GM12878 (cell line): Measurements from ENCODE around the gene ATP6AP2. TPM values are rescaled to one million over a fixed set of nuclear protein-coding genes. Genes with fewer than 3 reads are reported as not detected.
"Not testable (repeated sequence)": the region's sequence is repeated elsewhere in the genome, so short reads cannot be mapped to it uniquely, and the experiment has no call there.

Experiments used
- ATAC-seq: fragments of 200-7000 bp; cut with Tn5 transposase; 3 replicates; pipeline ENCODE4 v1.9.1; 2020; ENCODE audit warnings: mild to moderate bottlenecking, moderate library complexity
- BruUV-seq: library from RNA; stranded (reverse); fragments of 400-500 nt; replicated peaks from 2 replicates; lab custom pipeline; 2021; lab: Mats Ljungman, UMichigan
- CTCF ChIA-PET: fragments of 300-600 bp; sonication (Branson Sonifier 250); formaldehyde crosslinking; extraction: SDS; loops from one replicate; lab custom pipeline; 2021; ENCODE audit warnings: inconsistent platforms; lab: Yijun Ruan, JAX
- POLR2A ChIA-PET: fragments of 350-600 bp; formaldehyde crosslinking; extraction: SDS; loops from one replicate; lab custom pipeline; 2021; ENCODE audit warnings: inconsistent platforms; lab: Charles Lee
- RAD21 ChIA-PET: fragments of 300-600 bp; sonication (Branson Sonifier 250); formaldehyde crosslinking; loops from one replicate; lab custom pipeline; 2023; ENCODE audit warnings: antibody characterized with exemption; ENCODE audit not compliant: unreplicated experiment; lab: Charles Lee
- SMC1A ChIA-PET: fragments of 300-600 bp; sonication (Branson Sonifier 250); formaldehyde crosslinking; loops from one replicate; lab custom pipeline; 2023; ENCODE audit not compliant: unreplicated experiment, uncharacterized antibody; lab: Charles Lee
- DNase-seq: peaks from one replicate; pipeline ENCODE4 v3.0.0-alpha.2; 2011; ENCODE audit warnings: low read depth, low spot score
- FAIRE-seq: peaks from 3 replicates; lab custom pipeline; 2011; peaks lifted over from hg19 to GRCh38; lab: Jason Lieb, UNC
- H2AFZ ChIP-seq: 2 replicates; pipeline ENCODE4 v1.6.0; 2011; ENCODE audit warnings: low read depth, low read length, control low read depth; ENCODE audit not compliant: control insufficient read depth
- H3K27ac ChIP-seq: 2 replicates; pipeline ENCODE4 v1.5.1; 2011; ENCODE audit warnings: control low read depth; ENCODE audit not compliant: control insufficient read depth, insufficient read depth
- H3K27me3 ChIP-seq, 2 experiments: replicated peaks in 1 of 2; 2 replicates each; pipeline versions ENCODE4 v1.6.0 to v1.6.1; 2011; ENCODE audit warnings: low read length in 1 of 2; ENCODE audit not compliant: control insufficient read depth in 2 of 2, insufficient read depth in 2 of 2
- H3K36me3 ChIP-seq, 2 experiments: 2 replicates each; pipeline ENCODE4 v1.5.1; 2011; ENCODE audit warnings: low read length in 1 of 2; ENCODE audit not compliant: control insufficient read depth in 2 of 2, insufficient read depth in 2 of 2
- H3K4me1 ChIP-seq: 2 replicates; pipeline ENCODE4 v1.6.1; 2011; ENCODE audit warnings: mild to moderate bottlenecking, low read length, moderate library complexity, mixed read lengths; ENCODE audit not compliant: control insufficient read depth, insufficient read depth
- H3K4me2 ChIP-seq: 2 replicates; pipeline ENCODE4 v1.6.0; 2011; ENCODE audit warnings: control low read depth; ENCODE audit not compliant: control insufficient read depth, insufficient read depth
- H3K4me3 ChIP-seq: fragments of 200-600 bp; sonication (generic); 2 replicates; pipeline ENCODE4 v1.5.1; 2016
- H3K79me2 ChIP-seq: 2 replicates; pipeline ENCODE4 v1.6.0; 2011; ENCODE audit warnings: low read length; ENCODE audit not compliant: control insufficient read depth, insufficient read depth
- H3K9ac ChIP-seq: 2 replicates; pipeline ENCODE4 v1.8.0; 2011; ENCODE audit warnings: low read length, control low read depth, mixed read lengths; ENCODE audit not compliant: control insufficient read depth, insufficient read depth
- H3K9me3 ChIP-seq: replicated peaks from 3 replicates; pipeline ENCODE4 v1.5.1; 2011; ENCODE audit warnings: mild to moderate bottlenecking, low read length; ENCODE audit not compliant: control insufficient read depth, insufficient read depth
- H4K20me1 ChIP-seq: 2 replicates; pipeline ENCODE4 v1.6.0; 2011; ENCODE audit not compliant: control insufficient read depth, insufficient read depth
- PRDM15 ChIP-seq: fragments of 450-650 bp; formaldehyde crosslinking; IDR thresholded peaks from 2 replicates; pipeline ENCODE4 v1.4.0; 2020; ENCODE audit warnings: mild to moderate bottlenecking, moderate library complexity
- RFX5 ChIP-seq: IDR thresholded peaks from 2 replicates; pipeline ENCODE4 v1.6.1; 2011; ENCODE audit warnings: low read depth, low read length, improper control_type of control experiment
- SRF ChIP-seq, 2 experiments: IDR thresholded peaks; 2 replicates each; pipeline ENCODE4 v1.6.1; 2011; ENCODE audit warnings: low read depth in 2 of 2, low read length in 2 of 2, mild to moderate bottlenecking in 1 of 2, moderate library complexity in 1 of 2
- WGBS: methylation state at CpG from one replicate; pipeline ENCODE4 v1.1.6; 2016; ENCODE audit warnings: low lambda C conversion rate; ENCODE audit not compliant: insufficient replicate concordance, insufficient coverage; ENCODE audit errors: missing lambda C conversion rate; 5-methylcytosine and 5-hydroxymethylcytosine counted together
- in situ Hi-C: fragments of 300-500 bp; cut with MboI; formaldehyde crosslinking; loops from 9 replicates; pipeline ENCODE4 v1.14.3; 2018; ENCODE audit warnings: mixed read lengths
- intact Hi-C: fragments of 100-400 bp; cut with micrococcal nuclease; formaldehyde crosslinking; loops from one replicate; pipeline ENCODE4 v1.14.2; 2022; ENCODE audit not compliant: unreplicated experiment
- polyA plus RNA-seq, 11 experiments: library from polyadenylated mRNA; depleted of rRNA in 4 of 11; unstranded in 6 of 11; stranded (reverse) in 5 of 11; fragments of >200 nt; fragmentation: Nextera tagmentation in 4 of 11; fragmentation: Illumina TruSeq in 1 of 11; extraction: Ambion mirVana in 4 of 11; extraction: Trizol in 1 of 11; gene quantifications; 1 replicate in 1 of 11; 2 replicates in 10 of 11; pipeline versions ENCODE4 v1.2.1 to v1.2.3, GENCODE V29; 2011 to 2016; ENCODE audit warnings: inconsistent platforms in 2 of 11, missing spikeins in 2 of 11, low read depth in 1 of 11
- total RNA-seq, 4 experiments: library from RNA; depleted of rRNA in 3 of 4; stranded (reverse); fragments of >200 nt in 3 of 4; fragmentation: Illumina TruSeq in 1 of 4; extraction: Trizol in 1 of 4; gene quantifications; 2 replicates each; pipeline versions ENCODE4 v1.2.1 to v1.2.3, GENCODE V29; 2013 to 2021

ATP6AP2 gene
- total and polyA plus RNA-seq, 10 of the 15 experiments (the other 5 are each of a cell fraction or from before 2014, with no cell fraction given): 36.3 to 141 (median 56.0) TPM

GRCh38 chrX:40570346-40571093 is 10.2 kb upstream of the ATP6AP2 start (continued):
- no peak for TF ChIP-seq PRDM15 (CRISPR knock-in tag)
- no peak for TF ChIP-seq RFX5

- ATAC-seq: peak; percentile 23
Measured at GRCh38 chrX:40571164-40571563, 9.6 kb upstream of the ATP6AP2 start.

More at GRCh38 chrX:40571164-40571563, 9.6 kb upstream of the ATP6AP2 start:
- RAD21 ChIA-PET: interaction anchor here (0.7 to 2.3 kb wide), 4 partner anchors 9 to 223 kb away, joined by 3 to 18 read pairs (median 4); partner anchors contain the start of gene ATP6AP2
- H3K36me3 ChIP-seq, H4K20me1 ChIP-seq, FAIRE-seq, DNase-seq, H3K27me3 ChIP-seq, in situ Hi-C loops, H3K9me3 ChIP-seq, H3K4me3 ChIP-seq, H3K9ac ChIP-seq, BruUV-seq, H3K4me1 ChIP-seq, H3K79me2 ChIP-seq: not testable (repeated sequence)
- Histone ChIP-seq H3K27ac (peak overlapping the region; percentile 67), H2AFZ (peak overlapping the region; percentile 52; the same call in 1 of the 2 replicates), H3K4me2 (peak overlapping the region; percentile 30)
- intact Hi-C loops: loop anchor here (5.0 kb wide), 1 partner anchor 76 kb away; the partner anchor contains the start of gene CXorf38
- POLR2A ChIA-PET: interaction anchor here (1.9 kb wide), 1 partner anchor 9 kb away, joined by 7 read pairs; the partner anchor contains the start of gene ATP6AP2
- CTCF ChIA-PET: interaction anchor here (0.9 to 5.4 kb wide), 7 partner anchors 10 to 78 kb away, joined by 3 to 50 read pairs (median 3); partner anchors contain the start of gene ATP6AP2
- peak in 1 of 2 experiments; percentile 35; a peak in 1 of 4 replicates for TF ChIP-seq SRF (IDR thresholded peaks at IDR 0.05; ENCODE audit: low read depth in 2 of 2, low read length in 2 of 2)
- SMC1A ChIA-PET: interaction anchor here (1.2 to 2.5 kb wide), 5 partner anchors 9 to 32 kb away, joined by 3 to 20 read pairs (median 6); partner anchors contain the start of gene ATP6AP2
- WGBS: 16% methylated on average over 5 of the region's 5 CpGs
